Right atrium auricular region (tissue), 2 donors: Measurements from ENCODE around the gene GPR142. TPM values are rescaled to one million over a fixed set of nuclear protein-coding genes. Genes with fewer than 3 reads are reported as not detected.

Source experiments
- DNase-seq: peaks from one replicate; pipeline ENCODE4 v3.0.0-alpha.2; 2019; ENCODE audit warnings: low spot score
- H3K27ac ChIP-seq, 2 donors: fragments of 200-600 bp; sonication (generic); 1 replicate in 1 of 2; 2 replicates in 1 of 2; pipeline ENCODE4 v1.5.1; 2016 to 2019
- H3K27me3 ChIP-seq, 2 donors: fragments of 200-600 bp; sonication (generic); one replicate each; pipeline versions ENCODE4 v1.5.1 to v1.6.0; 2017 to 2019
- H3K36me3 ChIP-seq: fragments of 200-600 bp; sonication (generic); one replicate; pipeline ENCODE4 v1.5.1; 2016
- H3K4me1 ChIP-seq, 2 donors: fragments of 200-600 bp; sonication (generic); one replicate each; pipeline versions ENCODE4 v1.5.1 to v1.6.0; 2017 to 2019
- H3K4me3 ChIP-seq, 2 donors: fragments of 200-600 bp; sonication (generic); 1 replicate in 1 of 2; 2 replicates in 1 of 2; pipeline ENCODE4 v1.5.1; 2017 to 2019; ENCODE audit warnings: mild to moderate bottlenecking in 1 of 2, moderate library complexity in 1 of 2
- H3K9me3 ChIP-seq, 2 donors: fragments of 200-600 bp; sonication (generic); one replicate each; pipeline ENCODE4 v1.5.1; 2019
- total RNA-seq, 2 donors: library from RNA; depleted of rRNA; stranded (reverse); fragments of >200 nt; gene quantifications; one replicate each; pipeline ENCODE4 v1.1.0, GENCODE V29; 2016
- TF ChIP-seq, protein P1 (sequence below), 2 donors: fragments of 200-600 bp; sonication (generic); IDR thresholded peaks; one replicate each; pipeline ENCODE4 v1.5.1; 2019; ENCODE audit warnings: antibody characterized with exemption in 2 of 2

GPR142 gene
- total RNA-seq, 2 donors from 2014 or later = not detected

- Histone ChIP-seq H3K27ac (peak overlapping the region in 1 of 2 donors; percentile 15), H3K9me3 (no peaks in the 10 kb centered on the region), H3K27me3 (no peaks in the 10 kb centered on the region), H3K36me3 (no peaks in the 10 kb centered on the region), H3K4me3 (peak overlapping the region in 1 of 2 donors; percentile 24), H3K4me1 (peaks cover 0 to 17% of the 10 kb centered on the region in 2 donors)
- TF ChIP-seq, protein P1, sequence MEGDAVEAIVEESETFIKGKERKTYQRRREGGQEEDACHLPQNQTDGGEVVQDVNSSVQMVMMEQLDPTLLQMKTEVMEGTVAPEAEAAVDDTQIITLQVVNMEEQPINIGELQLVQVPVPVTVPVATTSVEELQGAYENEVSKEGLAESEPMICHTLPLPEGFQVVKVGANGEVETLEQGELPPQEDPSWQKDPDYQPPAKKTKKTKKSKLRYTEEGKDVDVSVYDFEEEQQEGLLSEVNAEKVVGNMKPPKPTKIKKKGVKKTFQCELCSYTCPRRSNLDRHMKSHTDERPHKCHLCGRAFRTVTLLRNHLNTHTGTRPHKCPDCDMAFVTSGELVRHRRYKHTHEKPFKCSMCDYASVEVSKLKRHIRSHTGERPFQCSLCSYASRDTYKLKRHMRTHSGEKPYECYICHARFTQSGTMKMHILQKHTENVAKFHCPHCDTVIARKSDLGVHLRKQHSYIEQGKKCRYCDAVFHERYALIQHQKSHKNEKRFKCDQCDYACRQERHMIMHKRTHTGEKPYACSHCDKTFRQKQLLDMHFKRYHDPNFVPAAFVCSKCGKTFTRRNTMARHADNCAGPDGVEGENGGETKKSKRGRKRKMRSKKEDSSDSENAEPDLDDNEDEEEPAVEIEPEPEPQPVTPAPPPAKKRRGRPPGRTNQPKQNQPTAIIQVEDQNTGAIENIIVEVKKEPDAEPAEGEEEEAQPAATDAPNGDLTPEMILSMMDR (IDR thresholded peaks at IDR 0.05) = no peak
- no peak for DNase-seq
Measured at GRCh38 chr17:74380086-74380958, 13.0 kb downstream of the GPR142 start.

- H3K27me3 ChIP-seq = no peaks in the 10 kb centered on the region
- no peak for DNase-seq
- TF ChIP-seq, protein P1 (IDR thresholded peaks at IDR 0.05) = no peak
- H3K4me1 ChIP-seq = peaks cover 0 to 20% of the 10 kb centered on the region in 2 donors
- no peak overlapping the region for H3K27ac ChIP-seq
- H3K4me3 ChIP-seq = no peak overlapping the region
- H3K36me3 ChIP-seq = no peaks in the 10 kb centered on the region
- no peaks in the 10 kb centered on the region for H3K9me3 ChIP-seq
Measured at GRCh38 chr17:74380959-74381808, 13.9 kb downstream of the GPR142 start.

DNA sequence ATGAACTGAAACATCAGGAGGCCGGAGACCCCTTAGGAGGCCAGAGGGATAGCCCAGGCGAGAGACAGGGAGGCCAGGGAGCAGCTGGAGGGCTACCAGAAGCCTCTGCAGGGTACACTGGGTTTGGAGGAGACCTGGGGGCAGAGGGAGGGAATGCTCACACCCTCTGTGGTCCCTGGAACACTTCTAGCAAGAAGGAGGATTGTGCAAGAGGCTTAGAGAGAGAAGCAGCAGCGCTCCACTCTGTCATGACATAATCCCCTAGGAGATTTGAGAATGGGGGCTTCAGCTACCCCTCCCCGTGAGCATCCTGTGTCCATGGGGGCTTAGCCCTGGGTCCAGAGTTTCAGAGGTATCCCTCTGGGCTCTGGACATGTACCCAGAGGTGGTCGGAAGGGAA lies 15.8 kb downstream of the GPR142 start:
- Histone ChIP-seq H3K27me3 (no peaks in the 10 kb centered on the region), H3K27ac (no peak overlapping the region), H3K9me3 (no peaks in the 10 kb centered on the region), H3K4me3 (no peak overlapping the region), H3K36me3 (no peaks in the 10 kb centered on the region), H3K4me1 (peaks cover 0 to 29% of the 10 kb centered on the region in 2 donors)
- TF ChIP-seq, protein P1 (IDR thresholded peaks at IDR 0.05) = no peak
- no peak for DNase-seq

- peaks cover 0 to 17% of the 10 kb centered on the region in 2 donors for H3K4me1 ChIP-seq
- no peak overlapping the region for H3K27ac ChIP-seq
- no peaks in the 10 kb centered on the region for H3K9me3 ChIP-seq
- no peak for DNase-seq
- no peaks in the 10 kb centered on the region for H3K27me3 ChIP-seq
- H3K36me3 ChIP-seq = no peaks in the 10 kb centered on the region
- TF ChIP-seq, protein P1 (IDR thresholded peaks at IDR 0.05) = no peak
- no peak overlapping the region for H3K4me3 ChIP-seq
Measured at GRCh38 chr17:74385201-74385600, 17.9 kb downstream of the GPR142 start.

- peak overlapping the region; percentile 21 to 33 for H3K27ac ChIP-seq
- peaks cover 0 to 12% of the 10 kb centered on the region in 2 donors for H3K4me1 ChIP-seq
- DNase-seq = peak; percentile 66
- H3K4me3 ChIP-seq = no peak overlapping the region
- H3K36me3 ChIP-seq = no peaks in the 10 kb centered on the region
- no peaks in the 10 kb centered on the region for H3K27me3 ChIP-seq
- H3K9me3 ChIP-seq = no peaks in the 10 kb centered on the region
- TF ChIP-seq, protein P1 (IDR thresholded peaks at IDR 0.05) = no peak
Measured at GRCh38 chr17:74386386-74386785, 19.1 kb downstream of the GPR142 start.
